Natural killer cell (primary cell): ENCODE data around the gene PALS2. TPM values are rescaled to one million over a fixed set of nuclear protein-coding genes. Genes with fewer than 3 reads are reported as not detected.

ENCODE experiments used
- ATAC-seq, 3 donors: fragments of 150-1000 bp in 2 of 3; fragments of 200-7000 bp in 1 of 3; cut with Tn5 transposase; 1 replicate in 1 of 3; 2 replicates in 2 of 3; pipeline ENCODE4 v1.10.0; 2021; ENCODE audit warnings: mild to moderate bottlenecking in 2 of 3, moderate library complexity in 2 of 3
- DNase-seq, 2 donors: peaks; one replicate each; pipeline versions ENCODE4 v3.0.0 to v3.0.0-alpha.2; 2013 to 2021; ENCODE audit warnings: mixed read lengths in 1 of 2
- H3K27ac ChIP-seq: one replicate; pipeline ENCODE4 v1.5.1; 2013; ENCODE audit warnings: mild to moderate bottlenecking, low read length
- H3K27me3 ChIP-seq: one replicate; pipeline ENCODE4 v1.6.1; 2013; ENCODE audit warnings: low read length; ENCODE audit not compliant: control insufficient read depth, insufficient read depth
- H3K36me3 ChIP-seq: one replicate; pipeline ENCODE4 v1.6.1; 2013; ENCODE audit warnings: low read length; ENCODE audit not compliant: control insufficient read depth, insufficient read depth
- H3K4me1 ChIP-seq: one replicate; pipeline ENCODE4 v1.6.1; 2013; ENCODE audit warnings: low read length; ENCODE audit not compliant: control insufficient read depth, insufficient read depth
- H3K4me3 ChIP-seq: one replicate; pipeline ENCODE4 v1.5.1; 2013; ENCODE audit warnings: low read length
- H3K9me3 ChIP-seq: one replicate; pipeline ENCODE4 v1.6.1; 2013; ENCODE audit warnings: low read length; ENCODE audit not compliant: control insufficient read depth, insufficient read depth
- H3K27ac Mint-ChIP-seq, 2 donors: one replicate each; pipeline ENCODE4 v1.8.0; 2022; ENCODE audit warnings: mild to moderate bottlenecking in 2 of 2, mixed read lengths in 2 of 2, moderate library complexity in 1 of 2
- H3K27me3 Mint-ChIP-seq, 2 donors: one replicate each; pipeline ENCODE4 v1.8.0; 2022; ENCODE audit warnings: low read depth in 2 of 2, mixed read lengths in 2 of 2
- H3K36me3 Mint-ChIP-seq: one replicate; pipeline ENCODE4 v1.8.0; 2022; ENCODE audit warnings: mixed read lengths
- H3K4me1 Mint-ChIP-seq, 2 donors: one replicate each; pipeline ENCODE4 v1.8.0; 2022; ENCODE audit warnings: mixed read lengths in 2 of 2
- H3K4me3 Mint-ChIP-seq: one replicate; pipeline ENCODE4 v1.8.0; 2022; ENCODE audit warnings: mild to moderate bottlenecking, moderate library complexity, mixed read lengths
- H3K9me3 Mint-ChIP-seq, 2 donors: one replicate each; pipeline ENCODE4 v1.8.0; 2022; ENCODE audit warnings: mixed read lengths in 2 of 2
- CTCF ChIP-seq: fragments of 200-600 bp; IDR thresholded peaks from one replicate; pipeline ENCODE4 v1.8.0; 2022; ENCODE audit warnings: antibody characterized with exemption
- WGBS: methylation state at CpG from one replicate; pipeline ENCODE4 v1.1.7; 2013; ENCODE audit warnings: missing lambda C conversion rate; ENCODE audit not compliant: insufficient coverage; 5-methylcytosine and 5-hydroxymethylcytosine counted together
- intact Hi-C: fragments of 100-400 bp; cut with micrococcal nuclease; formaldehyde crosslinking; loops from one replicate; pipeline ENCODE4 v1.14.2; 2022
- total RNA-seq, 4 donors: library from RNA; stranded (reverse); fragments of 120-200 nt in 1 of 4; gene quantifications; one replicate each; pipeline versions ENCODE4 v1.2.3 to v1.2.4, GENCODE V29; 2013 to 2022

The PALS2 gene
- total RNA-seq, 3 donors from 2014 or later (not counting 1 experiment from before 2014, with no cell fraction given), result 15.2 to 16.3 (median 15.4) TPM

GRCh38 chr7:24576171-24577025, 3.1 kb downstream of the PALS2 start:
- peak; percentile 65 for TF ChIP-seq CTCF
- no peaks in the 10 kb centered on the region for H3K9me3 ChIP-seq
- no CpG with 5 or more reads among the region's 2 CpGs for WGBS
- Mint-ChIP-seq H3K27ac (no peak overlapping the region), H3K4me3 (peak overlapping the region; percentile 67), H3K4me1 (peaks cover 26 to 29% of the 10 kb centered on the region in 2 donors), H3K9me3 (no peaks in the 10 kb centered on the region), H3K27me3 (peaks cover 0 to 8% of the 10 kb centered on the region in 2 donors), H3K36me3 (no peaks in the 10 kb centered on the region)
- intact Hi-C loops, result no loop called here
- peaks cover 16% of the 10 kb centered on the region for H3K4me1 ChIP-seq
- no peak overlapping the region for H3K27ac ChIP-seq
- no peaks in the 10 kb centered on the region for H3K27me3 ChIP-seq
- H3K36me3 ChIP-seq, result no peaks in the 10 kb centered on the region
- no peak overlapping the region for H3K4me3 ChIP-seq
- no peak for ATAC-seq
- DNase-seq, result peak in 1 of 2 donors; percentile 52

- intact Hi-C loops, result no loop called here
- Mint-ChIP-seq H3K27me3 (peaks cover 0 to 5% of the 10 kb centered on the region in 2 donors), H3K36me3 (no peaks in the 10 kb centered on the region), H3K4me1 (peaks cover 15 to 22% of the 10 kb centered on the region in 2 donors), H3K27ac (no peak overlapping the region), H3K9me3 (no peaks in the 10 kb centered on the region), H3K4me3 (no peak overlapping the region)
- ATAC-seq, result no peak
- Histone ChIP-seq H3K4me1 (peaks cover 7% of the 10 kb centered on the region), H3K36me3 (no peaks in the 10 kb centered on the region), H3K27ac (no peak overlapping the region), H3K4me3 (no peak overlapping the region), H3K27me3 (no peaks in the 10 kb centered on the region), H3K9me3 (no peaks in the 10 kb centered on the region)
- no peak for DNase-seq
- TF ChIP-seq CTCF, result no peak
- WGBS, result 100% methylated on average over 3 of the region's 3 CpGs
These were observed 4.8 kb downstream of the PALS2 start for GRCh38 chr7:24578052-24578451.

- no peak for DNase-seq
- no peak for ATAC-seq
- Histone ChIP-seq H3K27ac (no peak overlapping the region), H3K4me1 (no peaks in the 10 kb centered on the region), H3K4me3 (no peak overlapping the region), H3K9me3 (no peaks in the 10 kb centered on the region), H3K36me3 (no peaks in the 10 kb centered on the region), H3K27me3 (no peaks in the 10 kb centered on the region)
- no peak for TF ChIP-seq CTCF
- Mint-ChIP-seq H3K9me3 (no peaks in the 10 kb centered on the region), H3K4me3 (no peak overlapping the region), H3K36me3 (no peaks in the 10 kb centered on the region), H3K4me1 (peaks cover 7 to 12% of the 10 kb centered on the region in 2 donors), H3K27ac (no peak overlapping the region), H3K27me3 (peaks cover 4 to 5% of the 10 kb centered on the region in 2 donors)
- no CpG with 5 or more reads among the region's 2 CpGs for WGBS
- intact Hi-C loops, result loop anchor here (10.0 kb wide), 1 partner anchor 886 kb away; no protein-coding TSS in a partner anchor
These were observed 7.2 kb downstream of the PALS2 start for GRCh38 chr7:24580283-24580946.
